IPS-15b (cell line): ENCODE measurements around the gene TM9SF3.

ENCODE experiments used
- H3K27me3 ChIP-seq: one replicate; pipeline ENCODE4 v1.6.1; 2013; ENCODE audit warnings: low read length; ENCODE audit not compliant: control insufficient read depth, insufficient read depth
- H3K36me3 ChIP-seq: one replicate; pipeline ENCODE4 v1.6.1; 2013; ENCODE audit warnings: low read length; ENCODE audit not compliant: control insufficient read depth, insufficient read depth
- H3K4me1 ChIP-seq: one replicate; pipeline ENCODE4 v1.6.1; 2013; ENCODE audit warnings: mild to moderate bottlenecking, low read length; ENCODE audit not compliant: control insufficient read depth, insufficient read depth
- H3K4me3 ChIP-seq: one replicate; pipeline ENCODE4 v1.5.1; 2013; ENCODE audit warnings: low read depth, low read length
- H3K9ac ChIP-seq: one replicate; pipeline ENCODE4 v1.6.1; 2013; ENCODE audit warnings: low read depth, mild to moderate bottlenecking, low read length
- H3K9me3 ChIP-seq: one replicate; pipeline ENCODE4 v1.6.1; 2013; ENCODE audit warnings: mild to moderate bottlenecking, low read length; ENCODE audit not compliant: control insufficient read depth, insufficient read depth

Gene TM9SF3

GRCh38 chr10:96614515-96614914 is 27.7 kb upstream of the TM9SF3 start:
- Histone ChIP-seq H3K4me1 (no peaks in the 10 kb centered on the region), H3K9me3 (no peaks in the 10 kb centered on the region), H3K36me3 (peaks cover 2% of the 10 kb centered on the region), H3K27me3 (no peaks in the 10 kb centered on the region), H3K9ac (no peak overlapping the region), H3K4me3 (no peak overlapping the region)

DNA sequence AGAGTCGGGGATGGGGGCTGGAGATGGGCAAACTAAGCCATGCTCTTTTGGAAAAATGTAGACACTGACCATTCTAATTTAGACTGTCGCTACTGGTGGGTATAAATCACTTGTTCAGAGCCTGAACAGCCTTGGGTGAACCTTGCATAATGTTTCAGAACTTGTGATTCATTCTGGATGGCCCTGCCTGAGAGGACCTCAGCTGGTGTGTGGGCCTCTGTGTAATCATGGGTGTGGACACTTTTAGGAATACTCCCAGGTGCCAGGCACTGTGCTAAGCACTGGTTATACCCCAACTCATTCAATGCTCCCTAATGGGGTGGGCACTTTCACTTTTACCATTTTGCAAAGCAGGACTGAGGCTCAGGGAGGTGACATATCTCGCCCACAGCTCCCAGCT is 26.8 kb upstream of the TM9SF3 start:
- H3K4me3 ChIP-seq = no peak overlapping the region
- H3K9me3 ChIP-seq = no peaks in the 10 kb centered on the region
- no peak overlapping the region for H3K9ac ChIP-seq
- H3K4me1 ChIP-seq = no peaks in the 10 kb centered on the region
- H3K36me3 ChIP-seq = peaks cover 2% of the 10 kb centered on the region
- no peaks in the 10 kb centered on the region for H3K27me3 ChIP-seq

GRCh38 chr10:96612055-96612830 is 25.4 kb upstream of the TM9SF3 start:
- Histone ChIP-seq H3K4me1 (no peaks in the 10 kb centered on the region), H3K36me3 (peaks cover 2% of the 10 kb centered on the region), H3K4me3 (no peak overlapping the region), H3K9me3 (no peaks in the 10 kb centered on the region), H3K27me3 (no peaks in the 10 kb centered on the region), H3K9ac (no peak overlapping the region)

- Histone ChIP-seq H3K36me3 (peaks cover 2% of the 10 kb centered on the region), H3K4me1 (no peaks in the 10 kb centered on the region), H3K27me3 (no peaks in the 10 kb centered on the region), H3K4me3 (no peak overlapping the region), H3K9ac (no peak overlapping the region), H3K9me3 (no peaks in the 10 kb centered on the region)
Observed at GRCh38 chr10:96610817-96611216, 24.0 kb upstream of the TM9SF3 start.

- Histone ChIP-seq H3K9ac (no peak overlapping the region), H3K4me1 (no peaks in the 10 kb centered on the region), H3K27me3 (no peaks in the 10 kb centered on the region), H3K4me3 (no peak overlapping the region), H3K36me3 (peaks cover 2% of the 10 kb centered on the region), H3K9me3 (no peaks in the 10 kb centered on the region)
Observed at GRCh38 chr10:96609510-96609909, 22.7 kb upstream of the TM9SF3 start.

- H3K9me3 ChIP-seq = no peaks in the 10 kb centered on the region
- H3K4me1 ChIP-seq = no peaks in the 10 kb centered on the region
- peaks cover under 1% of the 10 kb centered on the region for H3K36me3 ChIP-seq
- H3K4me3 ChIP-seq = no peak overlapping the region
- no peak overlapping the region for H3K9ac ChIP-seq
- H3K27me3 ChIP-seq = no peaks in the 10 kb centered on the region
Observed at GRCh38 chr10:96608805-96609204, 22.0 kb upstream of the TM9SF3 start.

GRCh38 chr10:96608262-96608661 is 21.4 kb upstream of the TM9SF3 start:
- no peak overlapping the region for H3K9ac ChIP-seq
- H3K4me3 ChIP-seq = no peak overlapping the region
- no peaks in the 10 kb centered on the region for H3K27me3 ChIP-seq
- H3K4me1 ChIP-seq = no peaks in the 10 kb centered on the region
- H3K9me3 ChIP-seq = no peaks in the 10 kb centered on the region
- no peaks in the 10 kb centered on the region for H3K36me3 ChIP-seq

DNA sequence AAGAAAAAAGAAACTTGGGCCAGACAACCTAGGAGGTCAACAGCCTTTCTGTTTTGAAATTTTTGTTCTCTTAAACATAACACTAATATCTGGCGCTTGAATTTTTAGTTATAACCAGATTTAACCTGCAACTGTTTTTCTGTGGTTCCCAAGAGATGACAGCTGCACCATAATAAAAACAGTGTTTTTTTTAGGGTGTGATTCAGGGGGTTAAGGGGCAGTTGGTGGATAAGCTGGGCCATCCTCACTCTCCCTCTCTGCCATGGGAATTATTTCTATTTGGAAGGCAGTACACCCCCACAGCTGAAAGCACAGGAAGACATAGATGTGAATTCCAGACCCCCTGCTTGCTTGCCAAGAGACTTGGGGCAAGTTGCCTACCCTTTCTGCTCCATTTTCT is 20.1 kb upstream of the TM9SF3 start:
- no peaks in the 10 kb centered on the region for H3K9me3 ChIP-seq
- no peaks in the 10 kb centered on the region for H3K27me3 ChIP-seq
- no peak overlapping the region for H3K4me3 ChIP-seq
- H3K4me1 ChIP-seq = no peaks in the 10 kb centered on the region
- no peaks in the 10 kb centered on the region for H3K36me3 ChIP-seq
- H3K9ac ChIP-seq = no peak overlapping the region

- no peak overlapping the region for H3K9ac ChIP-seq
- H3K4me1 ChIP-seq = no peaks in the 10 kb centered on the region
- H3K36me3 ChIP-seq = no peaks in the 10 kb centered on the region
- H3K4me3 ChIP-seq = no peak overlapping the region
- no peaks in the 10 kb centered on the region for H3K27me3 ChIP-seq
- H3K9me3 ChIP-seq = no peaks in the 10 kb centered on the region
Observed at GRCh38 chr10:96606216-96606615, 19.4 kb upstream of the TM9SF3 start.

GRCh38 chr10:96600337-96600736 is 13.5 kb upstream of the TM9SF3 start:
- Histone ChIP-seq H3K4me3 (no peak overlapping the region), H3K36me3 (no peaks in the 10 kb centered on the region), H3K27me3 (no peaks in the 10 kb centered on the region), H3K9ac (no peak overlapping the region), H3K4me1 (no peaks in the 10 kb centered on the region), H3K9me3 (no peaks in the 10 kb centered on the region)

DNA sequence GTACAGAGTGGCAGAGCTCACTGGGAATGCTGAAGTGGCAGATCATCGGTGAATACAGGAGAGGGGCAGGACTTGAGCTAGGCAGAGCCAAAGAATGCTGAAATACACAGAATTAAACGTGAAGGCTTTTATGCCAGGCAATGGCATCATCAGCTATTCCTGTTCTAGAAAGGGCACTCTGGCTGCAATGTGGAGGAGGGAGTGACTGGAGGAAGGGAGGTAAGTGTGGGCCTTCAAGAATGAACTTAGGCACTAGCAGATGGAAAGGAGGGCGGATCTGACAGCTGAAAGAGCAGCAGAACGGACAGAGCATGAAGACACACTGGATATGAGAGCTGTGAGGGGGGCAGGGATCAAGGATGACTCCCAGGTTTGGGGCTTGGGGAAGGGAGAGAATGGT is 12.0 kb upstream of the TM9SF3 start:
- no peaks in the 10 kb centered on the region for H3K4me1 ChIP-seq
- no peaks in the 10 kb centered on the region for H3K9me3 ChIP-seq
- no peaks in the 10 kb centered on the region for H3K36me3 ChIP-seq
- no peak overlapping the region for H3K4me3 ChIP-seq
- H3K9ac ChIP-seq = no peak overlapping the region
- H3K27me3 ChIP-seq = no peaks in the 10 kb centered on the region

DNA sequence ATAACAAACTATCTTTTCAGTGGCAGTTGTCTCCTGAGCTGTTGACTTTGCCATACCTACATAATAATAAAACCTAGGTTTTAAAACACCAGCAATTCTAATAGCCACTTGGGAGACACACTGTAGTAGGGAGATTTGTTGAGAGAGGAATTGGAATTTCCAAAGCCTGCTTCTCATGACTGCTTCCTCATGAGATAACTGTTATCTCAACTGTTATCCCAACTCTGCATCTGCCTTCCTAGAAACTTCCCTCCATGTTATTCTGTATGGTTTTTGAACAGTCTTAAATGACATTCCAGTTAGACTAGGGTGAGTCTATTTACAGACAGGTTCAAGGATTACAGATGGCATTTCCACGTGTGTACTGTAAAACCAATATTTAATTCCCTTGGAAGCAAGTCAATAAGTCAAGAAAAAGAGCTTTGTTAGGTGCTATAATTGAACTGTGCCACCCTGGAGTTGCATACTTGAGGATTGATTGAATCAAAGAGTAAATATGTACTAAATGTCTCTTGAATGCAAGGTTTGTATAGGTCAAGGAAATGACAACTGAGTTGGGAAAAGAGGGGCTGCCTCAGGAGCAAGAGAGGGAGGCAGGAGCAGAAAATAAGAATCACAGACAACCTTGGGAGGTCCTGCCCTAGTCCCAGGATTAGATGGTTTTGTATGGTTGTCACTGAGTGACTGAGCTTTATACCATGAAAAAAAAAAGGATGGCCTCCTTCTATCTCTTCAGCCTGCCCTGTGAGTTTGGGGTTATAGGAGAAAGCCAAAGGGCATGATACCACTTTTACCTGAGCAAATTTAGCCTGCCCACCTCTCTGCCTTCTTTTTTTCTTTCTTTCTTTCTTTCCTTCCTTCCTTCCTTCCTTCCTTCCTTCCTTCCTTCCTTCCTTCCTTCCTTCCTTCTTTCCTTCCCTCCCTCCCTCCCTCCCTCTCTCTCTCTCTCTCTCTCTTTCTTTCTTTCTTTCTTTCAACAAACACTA is 9.9 kb upstream of the TM9SF3 start:
- Histone ChIP-seq H3K9ac (no peak overlapping the region), H3K4me3 (no peak overlapping the region), H3K9me3 (no peaks in the 10 kb centered on the region), H3K36me3 (no peaks in the 10 kb centered on the region), H3K27me3 (no peaks in the 10 kb centered on the region), H3K4me1 (no peaks in the 10 kb centered on the region)
